ENCODE results near the gene PPP3CA.

PPP3CA gene

GRCh38 chr4:101299899-101300540 is 47.3 kb downstream of the PPP3CA start:
- H3K36me3 ChIP-seq (ENCODE audit: control insufficient read depth in 4 of 4, insufficient read depth in 4 of 4, low read length in 3 of 4), result no peaks in the 10 kb centered on the region
- ChIA-PET CTCF (interaction anchor here (0.7 to 1.1 kb wide), 2 partner anchors 22 to 32 kb away, joined by 3 read pairs; no protein-coding TSS in a partner anchor), POLR2A (interaction anchor here (1.0 kb wide), 1 partner anchor 10 kb away, joined by 4 read pairs; no protein-coding TSS in a partner anchor)
- no peak for DNase-seq
- no peaks in the 10 kb centered on the region for H3K9me3 ChIP-seq (ENCODE audit: control extremely low read depth in 1 of 5, control insufficient read depth in 4 of 5, insufficient read depth in 2 of 5, low read depth in 1 of 5, low read length in 4 of 5)
- H3K4me1 ChIP-seq (ENCODE audit: control extremely low read depth in 1 of 4, control insufficient read depth in 4 of 4, insufficient read depth in 4 of 4, low read length in 3 of 4), result peaks cover 0 to 2% (median 0%) of the 10 kb centered on the region in 4 experiments
- WGBS (ENCODE audit: insufficient coverage), result no CpG with 5 or more reads among the region's 3 CpGs
- H3K4me3 ChIP-seq (ENCODE audit: control insufficient read depth in 1 of 7, extremely low read depth in 1 of 7, insufficient read depth in 4 of 7, low read depth in 2 of 7, low read length in 6 of 7), result no peak overlapping the region
- no peaks in the 10 kb centered on the region for H3K27me3 ChIP-seq (replicated peaks in 2 of 5; ENCODE audit: control insufficient read depth in 4 of 5, insufficient read depth in 5 of 5, low read length in 4 of 5)
- no peak overlapping the region for H3K27ac ChIP-seq (ENCODE audit: insufficient read depth in 1 of 2, low read depth in 1 of 2, low read length in 2 of 2, poor library complexity in 1 of 2, severe bottlenecking in 2 of 2)

- 100% methylated on average over 1 of the region's 2 CpGs for WGBS (ENCODE audit: insufficient coverage)
- POLR2A ChIA-PET, result no interaction called here
- DNase-seq, result no peak
- Histone ChIP-seq H3K9me3 (ENCODE audit: control extremely low read depth in 1 of 5, control insufficient read depth in 4 of 5, insufficient read depth in 2 of 5, low read depth in 1 of 5, low read length in 4 of 5) (no peaks in the 10 kb centered on the region), H3K36me3 (ENCODE audit: control insufficient read depth in 4 of 4, insufficient read depth in 4 of 4, low read length in 3 of 4) (no peaks in the 10 kb centered on the region), H3K27ac (ENCODE audit: insufficient read depth in 1 of 2, low read depth in 1 of 2, low read length in 2 of 2, poor library complexity in 1 of 2, severe bottlenecking in 2 of 2) (no peak overlapping the region), H3K4me3 (ENCODE audit: control insufficient read depth in 1 of 7, extremely low read depth in 1 of 7, insufficient read depth in 4 of 7, low read depth in 2 of 7, low read length in 6 of 7) (no peak overlapping the region), H3K4me1 (ENCODE audit: control extremely low read depth in 1 of 4, control insufficient read depth in 4 of 4, insufficient read depth in 4 of 4, low read length in 3 of 4) (peaks cover 0 to 6% (median 3%) of the 10 kb centered on the region in 4 experiments), H3K27me3 (replicated peaks in 2 of 5; ENCODE audit: control insufficient read depth in 4 of 5, insufficient read depth in 5 of 5, low read length in 4 of 5) (no peaks in the 10 kb centered on the region)
- CTCF ChIA-PET, result interaction anchor here (1.1 kb wide), 1 partner anchor 23 kb away, joined by 3 read pairs; no protein-coding TSS in a partner anchor
Observed at GRCh38 chr4:101299021-101299420, 48.3 kb downstream of the PPP3CA start.

- Histone ChIP-seq H3K36me3 (ENCODE audit: control insufficient read depth in 4 of 4, insufficient read depth in 4 of 4, low read length in 3 of 4) (no peaks in the 10 kb centered on the region), H3K9me3 (ENCODE audit: control extremely low read depth in 1 of 5, control insufficient read depth in 4 of 5, insufficient read depth in 2 of 5, low read depth in 1 of 5, low read length in 4 of 5) (no peaks in the 10 kb centered on the region), H3K4me1 (ENCODE audit: control extremely low read depth in 1 of 4, control insufficient read depth in 4 of 4, insufficient read depth in 4 of 4, low read length in 3 of 4) (peaks cover 0 to 6% (median 3%) of the 10 kb centered on the region in 4 experiments), H3K4me3 (ENCODE audit: control insufficient read depth in 1 of 7, extremely low read depth in 1 of 7, insufficient read depth in 4 of 7, low read depth in 2 of 7, low read length in 6 of 7) (no peak overlapping the region), H3K27ac (ENCODE audit: insufficient read depth in 1 of 2, low read depth in 1 of 2, low read length in 2 of 2, poor library complexity in 1 of 2, severe bottlenecking in 2 of 2) (no peak overlapping the region), H3K27me3 (replicated peaks in 2 of 5; ENCODE audit: control insufficient read depth in 4 of 5, insufficient read depth in 5 of 5, low read length in 4 of 5) (no peaks in the 10 kb centered on the region)
- ChIA-PET POLR2A (no interaction called here), CTCF (no interaction called here)
- no peak for DNase-seq
Observed at GRCh38 chr4:101295691-101296090, 51.6 kb downstream of the PPP3CA start.

- no peaks in the 10 kb centered on the region for H3K9me3 ChIP-seq (ENCODE audit: control extremely low read depth in 1 of 5, control insufficient read depth in 4 of 5, insufficient read depth in 2 of 5, low read depth in 1 of 5, low read length in 4 of 5)
- WGBS (ENCODE audit: insufficient coverage), result no CpG with 5 or more reads among the region's 3 CpGs
- ChIA-PET POLR2A (no interaction called here), CTCF (no interaction called here)
- no peak overlapping the region for H3K4me3 ChIP-seq (ENCODE audit: control insufficient read depth in 1 of 7, extremely low read depth in 1 of 7, insufficient read depth in 4 of 7, low read depth in 2 of 7, low read length in 6 of 7)
- peak in 2 of 3 donors; percentile 65 to 67 for DNase-seq
- H3K36me3 ChIP-seq (ENCODE audit: control insufficient read depth in 4 of 4, insufficient read depth in 4 of 4, low read length in 3 of 4), result no peaks in the 10 kb centered on the region
- no peaks in the 10 kb centered on the region for H3K27me3 ChIP-seq (replicated peaks in 2 of 5; ENCODE audit: control insufficient read depth in 4 of 5, insufficient read depth in 5 of 5, low read length in 4 of 5)
- H3K4me1 ChIP-seq (ENCODE audit: control extremely low read depth in 1 of 4, control insufficient read depth in 4 of 4, insufficient read depth in 4 of 4, low read length in 3 of 4), result peaks cover 0 to 5% (median 4%) of the 10 kb centered on the region in 4 experiments
- no peak overlapping the region for H3K27ac ChIP-seq (ENCODE audit: insufficient read depth in 1 of 2, low read depth in 1 of 2, low read length in 2 of 2, poor library complexity in 1 of 2, severe bottlenecking in 2 of 2)
Observed at GRCh38 chr4:101294597-101294996, 52.7 kb downstream of the PPP3CA start.

- Histone ChIP-seq H3K36me3 (ENCODE audit: control insufficient read depth in 4 of 4, insufficient read depth in 4 of 4, low read length in 3 of 4) (no peaks in the 10 kb centered on the region), H3K4me1 (ENCODE audit: control extremely low read depth in 1 of 4, control insufficient read depth in 4 of 4, insufficient read depth in 4 of 4, low read length in 3 of 4) (peaks cover 7 to 20% (median 15%) of the 10 kb centered on the region in 4 experiments), H3K27me3 (replicated peaks in 2 of 5; ENCODE audit: control insufficient read depth in 4 of 5, insufficient read depth in 5 of 5, low read length in 4 of 5) (no peaks in the 10 kb centered on the region), H3K27ac (ENCODE audit: insufficient read depth in 1 of 2, low read depth in 1 of 2, low read length in 2 of 2, poor library complexity in 1 of 2, severe bottlenecking in 2 of 2) (no peak overlapping the region), H3K4me3 (ENCODE audit: control insufficient read depth in 1 of 7, extremely low read depth in 1 of 7, insufficient read depth in 4 of 7, low read depth in 2 of 7, low read length in 6 of 7) (no peak overlapping the region), H3K9me3 (ENCODE audit: control extremely low read depth in 1 of 5, control insufficient read depth in 4 of 5, insufficient read depth in 2 of 5, low read depth in 1 of 5, low read length in 4 of 5) (no peaks in the 10 kb centered on the region)
- ChIA-PET CTCF (interaction anchor here (0.8 to 1.2 kb wide), 3 partner anchors 11 to 23 kb away, joined by 3 to 6 read pairs (median 5); no protein-coding TSS in a partner anchor), POLR2A (no interaction called here)
- no peak for DNase-seq
- 100% methylated on average over 1 of the region's 2 CpGs for WGBS (ENCODE audit: insufficient coverage)
Observed at GRCh38 chr4:101292901-101293300, 54.4 kb downstream of the PPP3CA start.

GRCh38 chr4:101292214-101292613 is 55.1 kb downstream of the PPP3CA start:
- WGBS (ENCODE audit: insufficient coverage), result 94% methylated on average over 2 of the region's 4 CpGs
- peak in 2 of 3 donors; percentile 34 to 43 for DNase-seq
- peaks cover 11 to 25% (median 18%) of the 10 kb centered on the region in 4 experiments for H3K4me1 ChIP-seq (ENCODE audit: control extremely low read depth in 1 of 4, control insufficient read depth in 4 of 4, insufficient read depth in 4 of 4, low read length in 3 of 4)
- ChIA-PET POLR2A (no interaction called here), CTCF (interaction anchor here (0.8 to 1.2 kb wide), 3 partner anchors 10 to 23 kb away, joined by 3 to 6 read pairs (median 5); no protein-coding TSS in a partner anchor)
- no peak overlapping the region for H3K4me3 ChIP-seq (ENCODE audit: control insufficient read depth in 1 of 7, extremely low read depth in 1 of 7, insufficient read depth in 4 of 7, low read depth in 2 of 7, low read length in 6 of 7)
- H3K9me3 ChIP-seq (ENCODE audit: control extremely low read depth in 1 of 5, control insufficient read depth in 4 of 5, insufficient read depth in 2 of 5, low read depth in 1 of 5, low read length in 4 of 5), result no peaks in the 10 kb centered on the region
- H3K36me3 ChIP-seq (ENCODE audit: control insufficient read depth in 4 of 4, insufficient read depth in 4 of 4, low read length in 3 of 4), result no peaks in the 10 kb centered on the region
- H3K27ac ChIP-seq (ENCODE audit: insufficient read depth in 1 of 2, low read depth in 1 of 2, low read length in 2 of 2, poor library complexity in 1 of 2, severe bottlenecking in 2 of 2), result no peak overlapping the region
- no peaks in the 10 kb centered on the region for H3K27me3 ChIP-seq (replicated peaks in 2 of 5; ENCODE audit: control insufficient read depth in 4 of 5, insufficient read depth in 5 of 5, low read length in 4 of 5)

GRCh38 chr4:101291198-101291597 is 56.1 kb downstream of the PPP3CA start:
- no peak overlapping the region for H3K27ac ChIP-seq (ENCODE audit: insufficient read depth in 1 of 2, low read depth in 1 of 2, low read length in 2 of 2, poor library complexity in 1 of 2, severe bottlenecking in 2 of 2)
- no peaks in the 10 kb centered on the region for H3K27me3 ChIP-seq (replicated peaks in 2 of 5; ENCODE audit: control insufficient read depth in 4 of 5, insufficient read depth in 5 of 5, low read length in 4 of 5)
- CTCF ChIA-PET, result no interaction called here
- POLR2A ChIA-PET, result no interaction called here
- no peak for DNase-seq
- H3K9me3 ChIP-seq (ENCODE audit: control extremely low read depth in 1 of 5, control insufficient read depth in 4 of 5, insufficient read depth in 2 of 5, low read depth in 1 of 5, low read length in 4 of 5), result no peaks in the 10 kb centered on the region
- H3K36me3 ChIP-seq (ENCODE audit: control insufficient read depth in 4 of 4, insufficient read depth in 4 of 4, low read length in 3 of 4), result no peaks in the 10 kb centered on the region
- peaks cover 11 to 25% (median 18%) of the 10 kb centered on the region in 4 experiments for H3K4me1 ChIP-seq (ENCODE audit: control extremely low read depth in 1 of 4, control insufficient read depth in 4 of 4, insufficient read depth in 4 of 4, low read length in 3 of 4)
- 100% methylated on average over 1 of the region's 1 CpG for WGBS (ENCODE audit: insufficient coverage)
- H3K4me3 ChIP-seq (ENCODE audit: control insufficient read depth in 1 of 7, extremely low read depth in 1 of 7, insufficient read depth in 4 of 7, low read depth in 2 of 7, low read length in 6 of 7), result no peak overlapping the region

Data from common myeloid progenitor, CD34-positive (primary cell).